ENCODE measurements around the gene CX3CL1.

DNA sequence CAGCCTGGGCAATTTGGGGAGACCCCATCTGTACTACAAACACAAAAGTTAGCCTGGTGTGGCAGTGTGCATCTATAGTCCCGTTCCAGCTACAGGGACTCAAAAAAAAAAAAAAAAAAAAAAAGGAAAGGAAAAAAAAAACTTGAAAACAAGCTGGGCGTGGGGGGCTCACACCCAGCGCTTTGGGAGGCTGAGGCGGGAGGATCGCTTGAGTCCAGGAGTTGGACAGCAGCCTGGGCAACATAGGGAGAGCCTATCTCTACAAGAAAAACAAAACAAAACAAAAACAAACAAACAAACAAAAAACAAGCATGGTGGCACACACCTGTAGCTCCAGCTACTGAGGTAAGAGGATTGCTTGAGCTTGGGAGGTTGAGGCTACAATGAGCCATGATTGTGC lies 19.4 kb downstream of the CX3CL1 start:
- TF ChIP-seq, protein P1, sequence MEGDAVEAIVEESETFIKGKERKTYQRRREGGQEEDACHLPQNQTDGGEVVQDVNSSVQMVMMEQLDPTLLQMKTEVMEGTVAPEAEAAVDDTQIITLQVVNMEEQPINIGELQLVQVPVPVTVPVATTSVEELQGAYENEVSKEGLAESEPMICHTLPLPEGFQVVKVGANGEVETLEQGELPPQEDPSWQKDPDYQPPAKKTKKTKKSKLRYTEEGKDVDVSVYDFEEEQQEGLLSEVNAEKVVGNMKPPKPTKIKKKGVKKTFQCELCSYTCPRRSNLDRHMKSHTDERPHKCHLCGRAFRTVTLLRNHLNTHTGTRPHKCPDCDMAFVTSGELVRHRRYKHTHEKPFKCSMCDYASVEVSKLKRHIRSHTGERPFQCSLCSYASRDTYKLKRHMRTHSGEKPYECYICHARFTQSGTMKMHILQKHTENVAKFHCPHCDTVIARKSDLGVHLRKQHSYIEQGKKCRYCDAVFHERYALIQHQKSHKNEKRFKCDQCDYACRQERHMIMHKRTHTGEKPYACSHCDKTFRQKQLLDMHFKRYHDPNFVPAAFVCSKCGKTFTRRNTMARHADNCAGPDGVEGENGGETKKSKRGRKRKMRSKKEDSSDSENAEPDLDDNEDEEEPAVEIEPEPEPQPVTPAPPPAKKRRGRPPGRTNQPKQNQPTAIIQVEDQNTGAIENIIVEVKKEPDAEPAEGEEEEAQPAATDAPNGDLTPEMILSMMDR (IDR thresholded peaks at IDR 0.05) = no peak
- TF ChIP-seq EP300 (IDR thresholded peaks at IDR 0.05; ENCODE audit: low read depth) = no peak
